H1 (cell line): ENCODE data around the gene CUX1. TPM values are rescaled to one million over a fixed set of nuclear protein-coding genes. Genes with fewer than 3 reads are reported as not detected.
A peak's percentile ranks its signal among the peaks of the same experiment; 100 is the strongest.

Source experiments
- CTCF ChIA-PET: fragments of 300-600 bp; sonication (Branson Sonifier 250); formaldehyde crosslinking; loops from one replicate; lab custom pipeline; 2021; ENCODE audit not compliant: partially characterized antibody; lab: Charles Lee
- POLR2A ChIA-PET: fragments of 300-600 bp; sonication (Branson Sonifier 250); formaldehyde crosslinking; loops from one replicate; lab custom pipeline; 2021; ENCODE audit warnings: inconsistent platforms; ENCODE audit not compliant: partially characterized antibody; lab: Charles Lee
- DNase-seq, 2 experiments: peaks; one replicate each; pipeline versions ENCODE4 v3.0.0 to v3.0.0-alpha.2; 2010 to 2022; ENCODE audit warnings: low spot score in 2 of 2, low read depth in 1 of 2, mixed read lengths in 1 of 2
- FAIRE-seq: peaks from 2 replicates; lab custom pipeline; 2011; peaks lifted over from hg19 to GRCh38; lab: Jason Lieb, UNC
- H2AFZ ChIP-seq: 2 replicates; pipeline ENCODE4 v1.8.1; 2012; ENCODE audit warnings: low read length, inconsistent platforms
- H2AK5ac ChIP-seq: 2 replicates; pipeline ENCODE4 v1.6.1; 2013; ENCODE audit warnings: low read depth, low read length
- H2BK120ac ChIP-seq: replicated peaks from 2 replicates; pipeline ENCODE3; 2013; ENCODE audit warnings: low read depth, low read length, inconsistent platforms
- H2BK12ac ChIP-seq: 2 replicates; pipeline ENCODE4 v1.6.1; 2013; ENCODE audit warnings: low read depth, low read length
- H2BK15ac ChIP-seq: 2 replicates; pipeline ENCODE4 v1.6.1; 2013; ENCODE audit warnings: low read length
- H2BK20ac ChIP-seq: 2 replicates; pipeline ENCODE4 v1.6.1; 2013; ENCODE audit warnings: low read length
- H2BK5ac ChIP-seq: 2 replicates; pipeline ENCODE4 v1.6.1; 2013; ENCODE audit warnings: low read depth, low read length
- H3K14ac ChIP-seq: 2 replicates; pipeline ENCODE4 v1.6.1; 2013; ENCODE audit warnings: inconsistent platforms; ENCODE audit not compliant: insufficient read length
- H3K18ac ChIP-seq: 2 replicates; pipeline ENCODE4 v1.6.1; 2013; ENCODE audit warnings: low read length; ENCODE audit errors: extremely low read depth
- H3K23ac ChIP-seq: 2 replicates; pipeline ENCODE4 v1.6.1; 2013; ENCODE audit warnings: inconsistent platforms; ENCODE audit not compliant: insufficient read length
- H3K23me2 ChIP-seq: 2 replicates; pipeline ENCODE4 v1.6.1; 2013; ENCODE audit warnings: low read depth, low read length
- H3K27ac ChIP-seq: 2 replicates; pipeline ENCODE4 v1.6.1; 2011; ENCODE audit warnings: low read depth, low read length, inconsistent platforms
- H3K27me3 ChIP-seq, 4 experiments: replicated peaks in 1 of 4; 1 replicate in 1 of 4; 2 replicates in 3 of 4; pipeline versions ENCODE4 v1.6.1 to v1.8.1; 2011 to 2013; ENCODE audit warnings: low read length in 3 of 4, mild to moderate bottlenecking in 3 of 4, inconsistent platforms in 2 of 4, mixed read lengths in 2 of 4, moderate library complexity in 1 of 4; ENCODE audit not compliant: control insufficient read depth in 3 of 4, insufficient read depth in 3 of 4; ENCODE audit errors: extremely low read depth in 1 of 4
- H3K36me3 ChIP-seq, 4 experiments: 2 replicates each; pipeline versions ENCODE4 v1.6.1 to v1.8.1; 2011 to 2013; ENCODE audit warnings: mild to moderate bottlenecking in 4 of 4, low read length in 3 of 4, moderate library complexity in 2 of 4, control low read depth in 1 of 4, inconsistent platforms in 1 of 4; ENCODE audit not compliant: insufficient read depth in 4 of 4, control insufficient read depth in 2 of 4
- H3K4ac ChIP-seq: replicated peaks from 2 replicates; pipeline ENCODE3; 2013; ENCODE audit warnings: low read length, low read depth, mixed read lengths, inconsistent platforms; ENCODE audit not compliant: insufficient read length
- H3K4me1 ChIP-seq, 4 experiments: replicated peaks in 1 of 4; 1 replicate in 1 of 4; 2 replicates in 3 of 4; pipeline versions ENCODE4 v1.6.1 to v1.8.1; 2011 to 2013; ENCODE audit warnings: low read length in 3 of 4, inconsistent platforms in 2 of 4, mixed read lengths in 1 of 4; ENCODE audit not compliant: insufficient read depth in 4 of 4, control insufficient read depth in 3 of 4
- H3K4me2 ChIP-seq, 2 experiments: 2 replicates each; pipeline versions ENCODE4 v1.6.1 to v1.8.1; 2011 to 2013; ENCODE audit warnings: low read depth in 2 of 2, low read length in 2 of 2, control low read depth in 1 of 2, inconsistent platforms in 1 of 2, mild to moderate bottlenecking in 1 of 2; ENCODE audit not compliant: insufficient read depth in 1 of 2
- H3K4me3 ChIP-seq, 4 experiments: fragments of 200-600, 300-600 bp in 1 of 4; sonication (generic), shearing (Covaris generic), sonication (Bioruptor Twin) in 1 of 4; 2 replicates each; pipeline versions ENCODE4 v1.5.1 to v1.8.1; 2011 to 2016; ENCODE audit warnings: low read length in 4 of 4, low read depth in 3 of 4, control low read depth in 2 of 4, inconsistent platforms in 2 of 4, mild to moderate bottlenecking in 2 of 4, mixed read lengths in 1 of 4, moderate library complexity in 1 of 4; ENCODE audit not compliant: insufficient read depth in 2 of 4; ENCODE audit errors: extremely low read depth in 1 of 4
- H3K56ac ChIP-seq: replicated peaks from 2 replicates; pipeline ENCODE3; 2013; ENCODE audit warnings: low read depth, mild to moderate bottlenecking, mixed read lengths, low read length, inconsistent platforms; ENCODE audit not compliant: insufficient read length
- H3K79me1 ChIP-seq: 2 replicates; pipeline ENCODE4 v1.6.1; 2013; ENCODE audit warnings: low read depth, low read length, control low read depth
- H3K79me2 ChIP-seq, 2 experiments: 2 replicates each; pipeline versions ENCODE4 v1.6.1 to v1.8.1; 2012 to 2013; ENCODE audit warnings: low read length in 2 of 2, mild to moderate bottlenecking in 2 of 2, inconsistent platforms in 1 of 2; ENCODE audit not compliant: insufficient read depth in 2 of 2, control insufficient read depth in 1 of 2
- H3K9ac ChIP-seq, 4 experiments: replicated peaks in 1 of 4; 1 replicate in 1 of 4; 2 replicates in 3 of 4; pipeline versions ENCODE4 v1.6.1 to v1.8.1; 2011 to 2013; ENCODE audit warnings: low read depth in 3 of 4, low read length in 3 of 4, control low read depth in 2 of 4, mild to moderate bottlenecking in 2 of 4, moderate library complexity in 2 of 4, inconsistent platforms in 1 of 4; ENCODE audit errors: extremely low read depth in 1 of 4
- H3K9me3 ChIP-seq, 2 experiments: 2 replicates each; pipeline versions ENCODE4 v1.6.1 to v1.8.1; 2012 to 2013; ENCODE audit warnings: mild to moderate bottlenecking in 2 of 2, moderate library complexity in 2 of 2, control low read depth in 1 of 2, inconsistent platforms in 1 of 2, low read depth in 1 of 2, low read length in 1 of 2, mixed read lengths in 1 of 2; ENCODE audit not compliant: insufficient read depth in 2 of 2
- H4K20me1 ChIP-seq, 2 experiments: replicated peaks in 1 of 2; 2 replicates each; pipeline versions ENCODE3 to v1.8.1; 2011 to 2013; ENCODE audit warnings: inconsistent platforms in 2 of 2, low read length in 2 of 2, mild to moderate bottlenecking in 1 of 2; ENCODE audit not compliant: insufficient read depth in 2 of 2, control insufficient read depth in 1 of 2
- H4K5ac ChIP-seq: 2 replicates; pipeline ENCODE4 v1.6.1; 2013; ENCODE audit warnings: low read length, low read depth, mixed read lengths, inconsistent platforms; ENCODE audit not compliant: insufficient read length
- H4K8ac ChIP-seq: 2 replicates; pipeline ENCODE4 v1.8.0; 2013; ENCODE audit warnings: mild to moderate bottlenecking, moderate library complexity, low read length, inconsistent platforms; ENCODE audit not compliant: insufficient read depth; ENCODE audit errors: extremely low read depth
- H4K91ac ChIP-seq: replicated peaks from 2 replicates; pipeline ENCODE3; 2013; ENCODE audit warnings: low read length, mixed read lengths, inconsistent platforms; ENCODE audit not compliant: insufficient read length
- SP1 ChIP-seq: IDR thresholded peaks from 2 replicates; pipeline ENCODE4 v1.6.1; 2011; ENCODE audit warnings: low read depth, low read length
- WGBS, 2 experiments: shearing (Covaris generic) in 1 of 2; methylation state at CpG; one replicate each; pipeline versions ENCODE4 v1.1.6 to v1.1.7; 2013 to 2015; ENCODE audit warnings: low lambda C conversion rate in 2 of 2, mixed read lengths in 2 of 2, inconsistent platforms in 1 of 2, low coverage in 1 of 2, missing lambda C conversion rate in 1 of 2; ENCODE audit not compliant: insufficient replicate concordance in 2 of 2, insufficient coverage in 1 of 2, insufficient read length in 1 of 2; ENCODE audit errors: extremely low coverage in 1 of 2, missing lambda C conversion rate in 1 of 2; 5-methylcytosine and 5-hydroxymethylcytosine counted together
- polyA plus RNA-seq, 7 experiments: library from polyadenylated mRNA; depleted of rRNA in 3 of 7; stranded (reverse) in 5 of 7; unstranded in 2 of 7; fragments of >200 nt in 5 of 7; fragments of 200-250 nt in 2 of 7; gene quantifications; 1 replicate in 5 of 7; 2 replicates in 1 of 7; 4 replicates in 1 of 7; pipeline versions ENCODE4 v1.2.1 to v1.2.3, GENCODE V29; 2011 to 2013; ENCODE audit warnings: missing spikeins in 2 of 7, mixed read lengths in 2 of 7
- total RNA-seq: library from RNA; stranded (reverse); fragmentation: NEBNext Ultra II Directional; extraction: Animal tissue kit (Norgen Biotek cat#: 25700); gene quantifications from 2 replicates; pipeline ENCODE4 v1.2.1, GENCODE V29; 2021
- TF ChIP-seq, protein P1 (sequence below): IDR thresholded peaks from 2 replicates; pipeline ENCODE4 v1.6.1; 2011; ENCODE audit warnings: low read length, improper control_type of control experiment

The CUX1 gene
- total and polyA plus RNA-seq, 2 of the 8 experiments (the other 6 are each of a cell fraction or from before 2014, with no cell fraction given): 21.6 to 65.9 TPM

- Histone ChIP-seq H3K4me2 (peak overlapping the region; percentile 9 to 16; a peak in 3 of 4 replicates), H3K27me3 (no peaks in the 10 kb centered on the region), H3K23me2 (no peaks in the 10 kb centered on the region; the same call in 1 of the 2 replicates), H3K9ac (peak overlapping the region in 1 of 4 experiments; percentile 3; a peak in 2 of 7 replicates), H3K14ac (no peak overlapping the region), H3K56ac (no peak overlapping the region), H2BK20ac (no peak overlapping the region), H2BK12ac (no peak overlapping the region; the same call in 1 of the 2 replicates), H3K4me1 (peaks cover 0 to 6% (median 3%) of the 10 kb centered on the region in 4 experiments; a peak in 5 of 7 replicates), H3K79me2 (peaks cover 40 to 94% of the 10 kb centered on the region in 2 experiments), H4K91ac (no peak overlapping the region), H3K27ac (peak overlapping the region; percentile 22; the same call in 1 of the 2 replicates), H4K20me1 (peaks cover 2 to 14% of the 10 kb centered on the region in 2 experiments), H3K4ac (no peak overlapping the region), H2BK120ac (no peak overlapping the region), H3K79me1 (peaks cover 16% of the 10 kb centered on the region), H3K18ac (no peak overlapping the region), H3K4me3 (peak overlapping the region in 1 of 4 experiments; percentile 30; a peak in 1 of 8 replicates), H3K9me3 (peaks cover 13% of the 10 kb centered on the region in 2 experiments), H2AK5ac (no peak overlapping the region), H3K36me3 (peaks cover 0 to 8% (median 3%) of the 10 kb centered on the region in 4 experiments; a peak in 3 of 8 replicates), H2BK5ac (no peak overlapping the region), H2AFZ (no peak overlapping the region), H4K5ac (no peak overlapping the region), H3K23ac (no peak overlapping the region), H2BK15ac (no peak overlapping the region), H4K8ac (no peak overlapping the region)
- DNase-seq: no peak
- ChIA-PET CTCF (interaction anchor here (0.6 to 0.8 kb wide), 3 partner anchors 14 to 1709 kb away, joined by 3 to 6 read pairs (median 4); no protein-coding TSS in a partner anchor), POLR2A (interaction anchor here (0.7 to 1.4 kb wide), 4 partner anchors 14 to 26 kb away, joined by 3 to 4 read pairs (median 4); no protein-coding TSS in a partner anchor)
- peak; percentile 76 for FAIRE-seq
- TF ChIP-seq, protein P1, sequence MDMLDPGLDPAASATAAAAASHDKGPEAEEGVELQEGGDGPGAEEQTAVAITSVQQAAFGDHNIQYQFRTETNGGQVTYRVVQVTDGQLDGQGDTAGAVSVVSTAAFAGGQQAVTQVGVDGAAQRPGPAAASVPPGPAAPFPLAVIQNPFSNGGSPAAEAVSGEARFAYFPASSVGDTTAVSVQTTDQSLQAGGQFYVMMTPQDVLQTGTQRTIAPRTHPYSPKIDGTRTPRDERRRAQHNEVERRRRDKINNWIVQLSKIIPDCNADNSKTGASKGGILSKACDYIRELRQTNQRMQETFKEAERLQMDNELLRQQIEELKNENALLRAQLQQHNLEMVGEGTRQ: no peak
- 0 out of 2 replicates have a peak, but pooled peaks have one; percentile 9 for TF ChIP-seq SP1
- 56% methylated on average over 8 of the region's 13 CpGs; no CpG with 5 or more reads in 1 of the 2 experiments for WGBS, 2 experiments
Measured at GRCh38 chr7:101843293-101844271, 26.2 kb downstream of the CUX1 start.
